ENCODE measurements around the gene PSG5. TPM values are rescaled to one million over a fixed set of nuclear protein-coding genes. Genes with fewer than 3 reads are reported as not detected.

The PSG5 gene
- total RNA-seq, 2 experiments from 2014 or later = not detected

Other genes with a start within 250 kb of the PSG5 start
- not detected for gene PSG7, start 249.3 kb downstream of the PSG5 start, total RNA-seq
- not detected for gene PSG11, start 160.1 kb downstream of the PSG5 start, total RNA-seq
- not detected for gene PSG2, start 103.8 kb downstream of the PSG5 start, total RNA-seq
- gene PSG4, start 19.1 kb upstream of the PSG5 start, total RNA-seq = not detected
- gene PSG9, start 83.0 kb upstream of the PSG5 start, total RNA-seq = not detected
- not detected for gene CD177, start 167.2 kb upstream of the PSG5 start, total RNA-seq
- gene TEX101, start 228.4 kb upstream of the PSG5 start, total RNA-seq = not detected